GM23338 (cell line): Measurements from ENCODE around the gene CADPS2.

Source experiments
- CREB1 ChIP-seq: fragments of 250-450 bp; sonication (Bioruptor Pico); IDR thresholded peaks from 2 replicates; pipeline ENCODE4 v1.5.0; 2020; ENCODE audit warnings: low read depth, mild to moderate bottlenecking, moderate library complexity
- CTCF ChIP-seq, 2 experiments: fragments of 200-600 bp in 1 of 2; sonication (generic) in 1 of 2; conservative IDR thresholded peaks; 2 replicates each; pipeline versions ENCODE4 v1.5.1 to v1.6.1; 2016 to 2017; ENCODE audit warnings: antibody characterized with exemption in 2 of 2, low read depth in 2 of 2, mild to moderate bottlenecking in 2 of 2, moderate library complexity in 1 of 2
- EZH2 ChIP-seq: fragments of 200-600 bp; sonication (generic); IDR thresholded peaks from one replicate; pipeline ENCODE4 v1.8.0; 2017; ENCODE audit warnings: antibody characterized with exemption, mild to moderate bottlenecking, low read depth; ENCODE audit not compliant: unreplicated experiment
- EZH2phosphoT487 ChIP-seq: fragments of 200-600 bp; sonication (generic); IDR thresholded peaks from one replicate; pipeline ENCODE4 v1.8.1; 2018; ENCODE audit warnings: antibody characterized with exemption; ENCODE audit not compliant: unreplicated experiment
- JUNB ChIP-seq: IDR thresholded peaks from one replicate; pipeline ENCODE4 v1.6.1; 2016; ENCODE audit warnings: antibody characterized with exemption; ENCODE audit not compliant: unreplicated experiment
- POLR2AphosphoS5 ChIP-seq: IDR thresholded peaks from 2 replicates; pipeline ENCODE4 v1.6.1; 2016; ENCODE audit warnings: antibody characterized with exemption, low read depth
- REST ChIP-seq: IDR thresholded peaks from one replicate; pipeline ENCODE4 v1.6.1; 2018; ENCODE audit warnings: antibody characterized with exemption; ENCODE audit not compliant: unreplicated experiment
- STAT1 ChIP-seq: IDR thresholded peaks from one replicate; pipeline ENCODE4 v1.6.1; 2016; ENCODE audit warnings: antibody characterized with exemption; ENCODE audit not compliant: unreplicated experiment
- TF ChIP-seq, protein P1 (sequence below): IDR thresholded peaks from 2 replicates; pipeline ENCODE4 v1.6.1; 2016; ENCODE audit warnings: antibody characterized with exemption

GRCh38 chr7:122468945-122469344 lies 417.3 kb downstream of the CADPS2 start:
- TF ChIP-seq CTCF (conservative IDR thresholded peaks at IDR 0.05; ENCODE audit: low read depth in 2 of 2) (no peak), EZH2 (no peak), REST (no peak), EZH2phosphoT487 (no peak), POLR2AphosphoS5 (no peak), CREB1 (no peak), STAT1 (no peak), JUNB (no peak)
- TF ChIP-seq, protein P1, sequence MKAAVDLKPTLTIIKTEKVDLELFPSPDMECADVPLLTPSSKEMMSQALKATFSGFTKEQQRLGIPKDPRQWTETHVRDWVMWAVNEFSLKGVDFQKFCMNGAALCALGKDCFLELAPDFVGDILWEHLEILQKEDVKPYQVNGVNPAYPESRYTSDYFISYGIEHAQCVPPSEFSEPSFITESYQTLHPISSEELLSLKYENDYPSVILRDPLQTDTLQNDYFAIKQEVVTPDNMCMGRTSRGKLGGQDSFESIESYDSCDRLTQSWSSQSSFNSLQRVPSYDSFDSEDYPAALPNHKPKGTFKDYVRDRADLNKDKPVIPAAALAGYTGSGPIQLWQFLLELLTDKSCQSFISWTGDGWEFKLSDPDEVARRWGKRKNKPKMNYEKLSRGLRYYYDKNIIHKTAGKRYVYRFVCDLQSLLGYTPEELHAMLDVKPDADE, result no peak
